GM19099 (cell line): ENCODE results near the gene RBM20.

Experiments
- POLR2A ChIP-seq: IDR thresholded peaks from 3 replicates; pipeline ENCODE4 v1.6.1; 2011; ENCODE audit warnings: low read depth; ENCODE audit not compliant: insufficient read length; ENCODE audit errors: extremely low read depth

The RBM20 gene

GRCh38 chr10:110723224-110723891 is 79.2 kb downstream of the RBM20 start:
- no peak for TF ChIP-seq POLR2A

- TF ChIP-seq POLR2A, result no peak
These were observed 80.2 kb downstream of the RBM20 start for GRCh38 chr10:110724116-110724921.

GRCh38 chr10:110724937-110725336 is 80.8 kb downstream of the RBM20 start:
- no peak for TF ChIP-seq POLR2A

DNA sequence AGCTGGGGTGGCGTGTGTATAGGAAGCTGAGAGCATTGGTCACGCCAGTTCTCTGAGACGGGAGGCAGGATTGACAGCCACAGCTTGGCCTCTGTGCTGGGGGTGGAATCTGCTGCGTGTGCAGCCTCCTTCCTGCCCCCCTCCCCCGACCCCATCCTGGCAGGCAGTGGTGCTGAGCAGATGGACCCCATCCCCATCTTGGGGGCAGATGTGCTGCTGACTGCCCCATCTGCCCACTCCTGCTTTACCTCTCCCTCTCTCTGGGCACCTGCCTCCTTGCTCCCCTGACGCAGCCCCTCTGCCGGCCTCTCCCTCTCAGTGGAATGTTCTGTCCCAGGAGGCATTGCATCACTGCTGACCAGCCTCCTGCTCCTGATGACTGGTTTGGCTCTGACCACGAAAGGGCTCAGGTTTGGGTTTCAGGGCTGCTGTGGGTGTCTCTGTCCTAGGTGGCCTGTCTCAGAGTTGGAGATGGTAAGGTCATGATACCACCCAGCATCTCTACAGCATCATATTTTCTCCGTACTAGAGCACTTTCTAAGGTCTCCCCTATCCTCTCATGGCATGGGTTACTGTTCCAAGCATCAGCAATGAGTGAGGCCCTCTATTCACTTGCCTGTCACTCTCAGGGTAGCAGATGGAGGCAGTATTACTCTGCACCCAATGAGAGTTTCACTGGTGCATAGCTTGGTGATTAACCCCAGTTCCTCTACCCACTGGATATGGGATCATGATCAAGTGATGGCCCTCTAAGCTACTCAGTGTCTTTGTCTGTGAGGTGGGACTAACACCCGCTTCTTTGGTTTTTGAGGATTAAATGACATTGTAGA is 81.9 kb downstream of the RBM20 start:
- TF ChIP-seq POLR2A, result no peak

- TF ChIP-seq POLR2A, result no peak
These were observed 86.4 kb downstream of the RBM20 start for GRCh38 chr10:110730345-110731050.

GRCh38 chr10:110733218-110733952 is 89.2 kb downstream of the RBM20 start:
- TF ChIP-seq POLR2A, result no peak

DNA sequence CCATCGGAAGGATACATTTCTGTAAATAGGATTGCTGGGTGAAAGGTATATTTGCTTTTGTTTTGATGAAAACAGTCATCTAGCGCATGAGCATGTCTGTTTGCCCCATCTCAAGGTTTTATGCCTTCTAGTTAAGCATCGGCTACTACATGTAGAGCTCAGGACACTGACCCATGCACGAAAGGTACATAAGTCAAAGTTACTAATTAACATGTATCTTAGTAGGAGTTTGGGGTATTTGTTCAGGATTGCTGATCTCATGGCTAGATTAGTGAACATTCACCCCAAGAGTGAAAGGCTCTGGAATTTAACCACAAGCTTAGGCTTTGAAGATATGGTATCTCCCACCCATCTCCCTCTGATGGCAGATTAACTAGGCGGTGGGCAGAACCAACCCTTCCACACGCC is 91.5 kb downstream of the RBM20 start:
- no peak for TF ChIP-seq POLR2A

GRCh38 chr10:110737886-110738634 is 93.9 kb downstream of the RBM20 start:
- no peak for TF ChIP-seq POLR2A

DNA sequence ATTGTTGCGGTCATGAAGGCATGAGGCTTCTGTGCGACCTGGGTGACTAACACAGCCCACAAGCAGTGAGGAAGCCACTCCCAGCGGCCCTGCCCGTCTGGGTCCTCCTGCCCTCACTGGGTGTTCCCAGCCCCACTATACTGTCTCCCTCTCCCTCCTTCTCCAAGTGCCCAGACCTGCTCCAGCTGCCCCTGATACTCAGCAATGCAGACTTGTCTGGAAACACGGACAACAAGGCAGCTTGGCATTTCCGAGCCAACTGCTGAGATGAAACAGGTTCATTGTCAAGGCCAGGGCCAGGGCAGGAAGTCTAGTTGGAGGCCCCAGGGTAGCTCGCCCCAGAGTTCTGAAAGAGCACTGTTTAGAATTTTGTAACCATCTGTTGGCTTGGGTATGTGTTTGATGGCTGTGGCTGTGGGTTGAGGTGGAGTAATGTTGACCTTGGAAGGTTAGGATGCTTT is 95.7 kb downstream of the RBM20 start:
- no peak for TF ChIP-seq POLR2A

DNA sequence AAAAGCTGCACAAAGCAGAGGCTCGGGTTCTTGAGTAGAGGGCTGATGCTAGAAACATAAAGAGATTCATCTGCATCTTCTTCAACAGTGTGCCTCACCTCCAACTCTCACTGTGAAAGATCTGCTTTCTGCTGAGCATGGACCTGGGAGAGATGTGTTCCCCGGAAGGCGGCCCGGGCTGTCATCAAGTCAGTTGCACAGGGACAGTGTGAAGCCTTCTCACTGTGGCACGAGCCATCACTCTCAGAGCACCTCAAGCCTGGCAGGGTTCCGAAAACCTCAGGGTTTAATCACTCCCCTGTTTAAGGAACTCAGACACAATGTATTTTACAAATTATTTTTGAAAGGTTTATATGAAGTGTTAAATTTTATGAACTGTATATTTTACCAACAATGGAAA is 98.7 kb downstream of the RBM20 start:
- TF ChIP-seq POLR2A, result no peak

- TF ChIP-seq POLR2A, result no peak
These were observed 100.6 kb downstream of the RBM20 start for GRCh38 chr10:110744782-110745181.

DNA sequence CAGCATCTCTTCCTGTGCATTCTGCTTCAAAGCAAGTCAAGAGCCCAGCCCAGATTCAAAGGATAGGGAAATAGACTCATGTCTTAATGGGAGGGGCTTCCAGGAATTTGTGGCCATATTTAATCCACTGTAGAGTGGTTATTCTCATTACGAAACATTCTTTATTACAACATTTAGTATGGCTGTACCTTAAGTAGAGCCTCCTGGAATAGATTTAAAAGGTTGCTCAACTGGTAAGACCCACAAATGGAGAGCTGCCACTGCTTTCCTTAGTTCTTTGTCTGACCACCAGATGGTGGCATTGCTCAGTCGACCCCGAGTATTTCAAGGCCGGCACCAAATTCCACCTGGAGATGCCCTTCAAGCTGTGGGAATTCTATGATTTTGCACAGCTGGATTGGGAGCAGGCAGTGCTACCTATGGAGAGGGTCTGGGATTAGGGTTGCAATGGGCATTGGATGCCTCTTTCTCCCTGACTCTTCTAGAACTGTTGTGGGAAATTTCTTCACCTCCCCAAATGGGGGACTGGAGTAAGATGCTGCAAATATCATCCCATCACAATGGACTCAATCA is 102.2 kb downstream of the RBM20 start:
- no peak for TF ChIP-seq POLR2A

- TF ChIP-seq POLR2A, result no peak
These were observed 103.0 kb downstream of the RBM20 start for GRCh38 chr10:110746969-110747608.
